ENCODE measurements around the gene ZNF689. TPM values are rescaled to one million over a fixed set of nuclear protein-coding genes. Genes with fewer than 3 reads are reported as not detected.

Gene ZNF689
- total and polyA plus RNA-seq, 8 donors, result 2.9 to 6.1 (median 4.8) TPM

DNA sequence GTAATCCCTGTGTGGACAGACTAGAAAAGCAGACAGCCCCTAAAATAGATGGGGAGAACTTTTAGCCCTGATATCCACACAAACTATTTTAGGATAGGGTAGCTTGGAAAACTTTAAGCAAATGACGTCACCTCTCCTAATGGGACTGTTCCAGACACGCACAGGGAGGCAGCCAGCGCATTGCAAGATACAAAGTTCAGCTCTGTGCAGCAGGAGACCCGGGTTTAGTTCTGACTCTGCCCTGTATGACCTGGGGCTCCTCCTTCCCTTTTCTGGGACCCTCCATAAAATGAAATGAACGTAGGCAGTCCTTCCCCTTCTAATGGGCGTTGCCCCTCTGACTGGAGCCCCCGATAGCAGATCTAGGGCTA is 6.3 kb downstream of the ZNF689 start:
- Histone ChIP-seq H3K27ac (no peak overlapping the region), H3K4me3 (no peak overlapping the region), H3K27me3 (no peaks in the 10 kb centered on the region), H3K4me1 (peaks cover 0 to 5% (median 4%) of the 10 kb centered on the region in 3 donors), H3K36me3 (peaks cover 9 to 34% (median 16%) of the 10 kb centered on the region in 3 donors), H3K9me3 (no peaks in the 10 kb centered on the region)
- no peak for DNase-seq
- peak in 1 of 4 donors; percentile 45 for ATAC-seq
- intact Hi-C loops (cut with DNase I), result no loop called here
- no peak for TF ChIP-seq CTCF (IDR thresholded peaks at IDR 0.05)
- FAIRE-seq, result no peak
- 84 to 93% methylated on average over 7 of the region's 7 CpGs for WGBS, 2 donors

DNA sequence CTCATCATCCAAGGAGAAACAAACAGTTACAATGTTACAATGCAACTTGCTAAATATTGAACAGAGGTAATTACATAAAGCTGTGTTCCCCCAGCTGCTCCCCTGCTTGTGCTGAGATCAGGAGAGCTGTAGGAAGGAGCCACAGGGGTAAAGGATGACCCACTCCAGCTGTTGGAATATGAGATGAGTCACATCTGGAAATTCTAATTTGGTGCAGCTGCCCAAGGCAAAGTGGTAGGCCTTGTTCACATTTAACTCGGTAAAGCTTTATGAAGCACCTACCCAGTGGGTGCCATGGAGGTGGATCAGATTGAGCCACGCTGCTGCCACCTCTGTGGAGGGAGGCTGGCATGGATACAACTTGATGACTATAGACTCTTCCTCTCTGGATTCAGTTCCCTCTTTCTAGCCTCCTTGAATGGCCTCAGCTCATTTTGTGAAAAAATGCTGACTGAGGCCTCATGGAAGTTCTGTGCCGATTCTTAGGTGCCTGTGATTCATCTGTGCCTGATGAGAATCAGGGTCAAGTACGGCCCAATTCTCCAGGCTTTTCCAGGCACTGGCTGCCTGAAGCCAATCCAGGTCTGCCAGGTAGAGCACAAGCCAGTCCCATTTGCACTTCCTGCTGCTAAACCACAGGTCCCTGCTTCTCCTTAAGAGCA is 7.4 kb downstream of the ZNF689 start:
- Histone ChIP-seq H3K4me3 (no peak overlapping the region), H3K9me3 (no peaks in the 10 kb centered on the region), H3K27me3 (no peaks in the 10 kb centered on the region), H3K27ac (no peak overlapping the region), H3K36me3 (peaks cover 9 to 34% (median 16%) of the 10 kb centered on the region in 3 donors), H3K4me1 (no peaks in the 10 kb centered on the region)
- 73 to 75% methylated on average over 4 of the region's 4 CpGs for WGBS, 2 donors
- peak in 2 of 4 donors; percentile 26 to 40 for ATAC-seq
- FAIRE-seq, result no peak
- intact Hi-C loops (cut with DNase I), result no loop called here
- DNase-seq, result peak in 1 of 6 donors; percentile 7
- TF ChIP-seq CTCF (IDR thresholded peaks at IDR 0.05), result no peak

DNA sequence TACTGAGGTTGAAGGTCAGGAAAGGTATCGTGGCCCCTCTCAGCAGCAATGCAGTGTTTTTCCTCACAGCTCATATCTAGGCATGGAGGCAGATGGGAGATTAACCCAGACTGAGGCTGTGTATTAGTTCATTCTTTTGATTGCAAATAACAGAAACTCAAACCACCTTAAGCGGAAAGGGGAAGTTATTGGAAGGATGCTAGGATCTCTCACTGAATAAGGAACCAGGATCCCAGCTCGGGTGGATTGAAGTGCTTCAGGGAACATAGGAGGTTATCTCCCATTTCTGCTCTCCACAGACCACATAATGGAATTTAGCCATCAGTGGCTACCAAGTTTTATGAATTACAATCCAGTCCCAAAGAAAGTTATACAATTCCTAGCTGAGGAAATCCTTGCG is 8.2 kb downstream of the ZNF689 start:
- Histone ChIP-seq H3K27ac (no peak overlapping the region), H3K27me3 (no peaks in the 10 kb centered on the region), H3K36me3 (peaks cover 9 to 31% (median 16%) of the 10 kb centered on the region in 3 donors), H3K4me1 (no peaks in the 10 kb centered on the region), H3K9me3 (no peaks in the 10 kb centered on the region), H3K4me3 (no peak overlapping the region)
- ATAC-seq, result no peak
- no peak for FAIRE-seq
- intact Hi-C loops (cut with DNase I), result no loop called here
- 78 to 80% methylated on average over 4 of the region's 4 CpGs for WGBS, 2 donors
- TF ChIP-seq CTCF (IDR thresholded peaks at IDR 0.05), result no peak
- no peak for DNase-seq

DNA sequence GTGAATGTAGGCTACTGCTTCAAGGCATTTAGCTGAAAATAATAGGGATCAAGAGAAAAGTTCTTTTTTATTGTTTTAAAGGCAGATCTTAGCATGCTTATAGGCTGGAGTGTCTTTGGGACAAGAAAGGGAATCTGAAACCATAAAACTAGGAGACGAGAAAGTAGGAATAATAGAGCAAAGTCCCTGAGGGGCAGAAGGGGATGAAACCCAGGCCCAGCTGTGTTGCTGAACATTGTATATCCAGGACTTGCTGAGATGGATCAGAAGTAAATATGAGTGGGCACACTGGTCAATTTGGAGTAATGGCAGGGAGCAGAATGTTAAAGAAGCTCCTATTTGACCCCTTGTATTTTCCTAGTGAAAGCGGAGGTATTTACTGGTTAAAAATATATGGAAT is 9.3 kb downstream of the ZNF689 start:
- Histone ChIP-seq H3K4me1 (no peaks in the 10 kb centered on the region), H3K36me3 (peaks cover 9 to 24% (median 16%) of the 10 kb centered on the region in 3 donors), H3K4me3 (no peak overlapping the region), H3K27me3 (no peaks in the 10 kb centered on the region), H3K9me3 (no peaks in the 10 kb centered on the region), H3K27ac (no peak overlapping the region)
- intact Hi-C loops (cut with DNase I), result no loop called here
- DNase-seq (no peak), ATAC-seq (no peak), FAIRE-seq (no peak)
- 97 to 98% methylated on average over 2 of the region's 2 CpGs for WGBS, 2 donors
- no peak for TF ChIP-seq CTCF (IDR thresholded peaks at IDR 0.05)

DNA sequence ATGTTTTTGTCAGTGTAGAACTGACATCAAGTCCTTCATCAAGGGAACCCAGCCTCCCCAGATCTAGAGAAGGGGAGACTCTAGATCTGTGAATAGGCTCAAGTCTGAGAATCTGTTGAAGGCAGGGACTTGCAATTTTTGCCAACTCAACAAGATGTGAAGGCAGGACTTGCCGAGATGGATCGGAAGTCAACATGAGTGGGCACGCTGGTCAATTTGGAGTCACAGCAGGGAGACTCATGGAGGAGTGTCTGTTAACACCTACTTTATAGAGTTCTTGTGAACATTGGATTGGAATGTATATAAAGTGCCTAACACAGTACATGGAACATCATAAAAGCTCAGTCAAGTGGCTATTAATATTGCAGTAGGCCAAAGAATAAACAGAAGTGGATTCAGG is 10.0 kb downstream of the ZNF689 start:
- no peak for FAIRE-seq

More for the DNA sequence above, 10.0 kb downstream of the ZNF689 start:
- no peaks in the 10 kb centered on the region for H3K9me3 ChIP-seq
- peaks cover 9 to 19% (median 16%) of the 10 kb centered on the region in 3 donors for H3K36me3 ChIP-seq
- no peak for TF ChIP-seq CTCF (IDR thresholded peaks at IDR 0.05)
- H3K4me3 ChIP-seq, result no peak overlapping the region
- H3K4me1 ChIP-seq, result no peaks in the 10 kb centered on the region
- ATAC-seq (no peak), DNase-seq (no peak)
- WGBS, 2 donors, result 92 to 97% methylated on average over 3 of the region's 3 CpGs
- H3K27ac ChIP-seq, result no peak overlapping the region
- H3K27me3 ChIP-seq, result no peaks in the 10 kb centered on the region
- intact Hi-C loops (cut with DNase I), result no loop called here
